ENCODE measurements around the gene OSBPL10.

Gene OSBPL10

DNA sequence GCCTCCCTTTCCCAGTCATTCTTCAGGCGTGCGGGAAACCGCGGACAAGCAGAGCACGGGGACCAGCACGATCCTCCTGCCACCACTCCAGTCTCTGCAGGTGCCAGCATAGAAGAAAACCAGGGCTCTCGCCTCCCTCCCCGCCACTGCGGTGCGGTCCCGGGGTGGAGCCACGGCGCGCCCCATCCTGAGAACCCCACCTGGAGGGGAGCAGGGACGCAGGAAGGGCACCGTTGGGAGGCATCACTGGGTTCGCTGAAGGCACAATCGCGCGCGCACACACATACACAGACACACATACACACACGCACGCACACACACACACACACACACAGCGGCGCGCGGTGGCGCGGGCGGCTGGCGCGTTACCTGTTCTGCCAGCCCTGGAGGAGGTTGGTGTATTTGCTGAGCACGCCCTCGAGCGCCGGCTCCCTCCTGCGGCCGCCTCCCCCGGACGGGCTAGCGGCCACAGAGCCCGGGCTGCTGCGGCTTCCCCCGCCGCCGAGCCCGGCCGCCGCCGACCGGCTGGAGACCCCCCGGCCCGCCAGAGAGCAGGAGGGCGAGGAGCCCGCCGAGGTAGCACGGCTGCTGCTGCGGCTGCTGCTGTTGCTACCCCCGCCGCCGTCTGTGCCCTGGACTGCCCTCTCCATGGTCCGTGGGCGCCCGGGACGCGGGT lies 394 bp downstream of the OSBPL10 start:
- Histone ChIP-seq H3K4me3 (ENCODE audit: low read depth, low read length) (peak overlapping the region; percentile 55), H3K9ac (peak overlapping the region; percentile 43), H3K4me2 (ENCODE audit: low read length) (peak overlapping the region; percentile 78), H3K79me2 (no peaks in the 10 kb centered on the region), H3K27me3 (ENCODE audit: control insufficient read depth, insufficient read depth, low read length) (no peaks in the 10 kb centered on the region), H3K27ac (peak overlapping the region; percentile 83), H2AFZ (peak overlapping the region; percentile 100), H3K36me3 (ENCODE audit: control insufficient read depth, insufficient read depth, low read length) (no peaks in the 10 kb centered on the region), H3K9me3 (ENCODE audit: control insufficient read depth, low read length) (no peaks in the 10 kb centered on the region), H3K4me1 (no peaks in the 10 kb centered on the region)
- TF ChIP-seq, protein P1, sequence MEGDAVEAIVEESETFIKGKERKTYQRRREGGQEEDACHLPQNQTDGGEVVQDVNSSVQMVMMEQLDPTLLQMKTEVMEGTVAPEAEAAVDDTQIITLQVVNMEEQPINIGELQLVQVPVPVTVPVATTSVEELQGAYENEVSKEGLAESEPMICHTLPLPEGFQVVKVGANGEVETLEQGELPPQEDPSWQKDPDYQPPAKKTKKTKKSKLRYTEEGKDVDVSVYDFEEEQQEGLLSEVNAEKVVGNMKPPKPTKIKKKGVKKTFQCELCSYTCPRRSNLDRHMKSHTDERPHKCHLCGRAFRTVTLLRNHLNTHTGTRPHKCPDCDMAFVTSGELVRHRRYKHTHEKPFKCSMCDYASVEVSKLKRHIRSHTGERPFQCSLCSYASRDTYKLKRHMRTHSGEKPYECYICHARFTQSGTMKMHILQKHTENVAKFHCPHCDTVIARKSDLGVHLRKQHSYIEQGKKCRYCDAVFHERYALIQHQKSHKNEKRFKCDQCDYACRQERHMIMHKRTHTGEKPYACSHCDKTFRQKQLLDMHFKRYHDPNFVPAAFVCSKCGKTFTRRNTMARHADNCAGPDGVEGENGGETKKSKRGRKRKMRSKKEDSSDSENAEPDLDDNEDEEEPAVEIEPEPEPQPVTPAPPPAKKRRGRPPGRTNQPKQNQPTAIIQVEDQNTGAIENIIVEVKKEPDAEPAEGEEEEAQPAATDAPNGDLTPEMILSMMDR (IDR thresholded peaks at IDR 0.05) = no peak

DNA sequence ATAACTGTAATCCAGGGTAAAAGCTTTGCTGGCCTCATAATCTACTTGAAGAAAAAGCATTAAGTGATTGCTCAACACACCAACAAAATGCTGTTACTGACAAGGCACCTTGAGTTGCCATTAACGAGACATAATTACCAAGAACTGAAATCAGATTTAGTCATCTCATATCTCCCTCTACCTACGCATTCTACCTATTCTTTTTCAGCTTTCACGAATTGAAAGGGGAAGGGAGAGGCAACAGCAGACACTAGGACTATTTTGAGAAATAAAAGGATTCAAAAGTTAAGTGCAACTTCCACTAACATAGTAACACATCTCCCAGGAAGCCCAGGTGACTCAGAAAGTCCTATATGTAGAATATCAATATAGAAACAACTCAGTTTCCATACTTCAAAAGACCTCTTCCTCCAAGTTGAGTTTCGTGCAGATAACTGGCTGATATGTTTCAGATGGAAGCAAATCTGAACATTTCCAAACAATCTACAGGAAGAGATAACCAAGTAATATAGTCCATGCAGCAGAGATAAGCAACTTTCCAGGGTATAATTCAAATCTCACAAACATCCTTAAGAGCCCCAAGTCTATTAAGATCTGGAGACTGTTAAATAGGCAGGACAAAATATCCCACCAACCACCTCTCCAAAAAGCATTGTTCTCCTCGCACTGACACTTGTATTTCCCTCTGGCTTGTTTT lies 1.9 kb downstream of the OSBPL10 start:
- TF ChIP-seq, protein P1 (IDR thresholded peaks at IDR 0.05) = no peak
- Histone ChIP-seq H3K27me3 (ENCODE audit: control insufficient read depth, insufficient read depth, low read length) (no peaks in the 10 kb centered on the region), H3K79me2 (no peaks in the 10 kb centered on the region), H3K36me3 (ENCODE audit: control insufficient read depth, insufficient read depth, low read length) (no peaks in the 10 kb centered on the region), H3K9me3 (ENCODE audit: control insufficient read depth, low read length) (no peaks in the 10 kb centered on the region), H3K4me1 (no peaks in the 10 kb centered on the region), H2AFZ (no peak overlapping the region), H3K4me2 (ENCODE audit: low read length) (no peak overlapping the region), H3K4me3 (ENCODE audit: low read depth, low read length) (no peak overlapping the region), H3K27ac (no peak overlapping the region), H3K9ac (no peak overlapping the region)

DNA sequence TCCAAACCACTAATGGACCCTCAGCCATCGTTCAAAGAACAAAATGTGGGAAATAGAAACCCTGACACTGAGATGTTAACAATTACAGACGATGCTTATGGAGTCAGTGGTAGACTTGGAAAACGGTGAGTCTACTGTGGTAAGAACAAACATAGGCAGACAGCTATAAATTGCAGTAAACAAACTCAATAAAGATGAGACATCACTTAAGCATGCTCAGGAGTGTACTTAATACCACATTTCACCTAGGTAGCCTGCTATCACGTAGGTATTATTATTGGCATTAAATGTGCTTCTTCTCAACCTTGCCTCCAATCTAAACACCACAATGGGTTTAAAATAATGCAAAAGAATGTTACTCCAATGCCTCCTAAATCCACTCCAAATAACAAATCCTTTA lies 2.5 kb downstream of the OSBPL10 start:
- H2AFZ ChIP-seq = no peak overlapping the region

DNA sequence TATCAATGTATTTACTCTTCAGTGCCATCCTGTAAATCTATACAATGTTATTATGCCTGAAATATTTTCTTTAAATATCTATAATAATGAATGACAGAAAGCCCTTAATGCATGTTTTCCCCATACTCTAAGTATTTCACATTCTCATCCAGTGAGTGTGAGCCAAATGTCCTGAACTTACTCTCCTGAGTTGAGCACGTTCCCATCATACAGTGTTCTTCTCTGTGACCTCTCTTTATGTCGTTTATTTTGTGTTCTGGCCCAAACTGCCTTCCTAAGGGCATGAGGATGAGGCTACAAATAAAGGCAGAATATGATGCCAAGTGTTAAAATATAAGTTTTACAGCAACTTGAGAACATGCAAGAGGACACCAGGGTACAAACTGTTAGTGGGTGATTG lies 3.3 kb downstream of the OSBPL10 start:
- Histone ChIP-seq H3K4me1 (no peaks in the 10 kb centered on the region), H3K4me2 (ENCODE audit: low read length) (no peak overlapping the region), H3K27ac (no peak overlapping the region), H3K9ac (no peak overlapping the region), H3K27me3 (ENCODE audit: control insufficient read depth, insufficient read depth, low read length) (no peaks in the 10 kb centered on the region), H3K36me3 (ENCODE audit: control insufficient read depth, insufficient read depth, low read length) (no peaks in the 10 kb centered on the region), H2AFZ (no peak overlapping the region), H3K4me3 (ENCODE audit: low read depth, low read length) (no peak overlapping the region), H3K79me2 (peaks cover 2% of the 10 kb centered on the region), H3K9me3 (ENCODE audit: control insufficient read depth, low read length) (no peaks in the 10 kb centered on the region)
- TF ChIP-seq, protein P1 (IDR thresholded peaks at IDR 0.05) = no peak

More for the DNA sequence above, 2.5 kb downstream of the OSBPL10 start:
- Histone ChIP-seq H3K9ac (no peak overlapping the region), H3K27ac (no peak overlapping the region), H3K36me3 (ENCODE audit: control insufficient read depth, insufficient read depth, low read length) (no peaks in the 10 kb centered on the region), H3K9me3 (ENCODE audit: control insufficient read depth, low read length) (no peaks in the 10 kb centered on the region), H3K79me2 (no peaks in the 10 kb centered on the region), H3K4me1 (no peaks in the 10 kb centered on the region), H3K27me3 (ENCODE audit: control insufficient read depth, insufficient read depth, low read length) (no peaks in the 10 kb centered on the region), H3K4me3 (ENCODE audit: low read depth, low read length) (no peak overlapping the region), H3K4me2 (ENCODE audit: low read length) (no peak overlapping the region)
- TF ChIP-seq, protein P1 (IDR thresholded peaks at IDR 0.05) = no peak

Measured in parathyroid adenoma (tissue), 2 donors.